Karpas-422 (cell line): ENCODE results near the gene CEP162. TPM values are rescaled to one million over a fixed set of nuclear protein-coding genes. Genes with fewer than 3 reads are reported as not detected.
"Not testable (repeated sequence)": the region's sequence is repeated elsewhere in the genome, so short reads cannot be mapped to it uniquely, and the experiment has no call there.

ENCODE experiments used
- DNase-seq: peaks from one replicate; pipeline ENCODE4 v3.0.0-alpha.2; 2015
- H2AFZ ChIP-seq: fragments of 200-600 bp; sonication (generic); 2 replicates; pipeline ENCODE4 v1.6.1; 2014; ENCODE audit warnings: antibody characterized with exemption, low read length, mixed read lengths
- H3K27ac ChIP-seq: fragments of 200-600 bp; sonication (generic); 2 replicates; pipeline ENCODE4 v1.5.1; 2014; ENCODE audit warnings: mild to moderate bottlenecking, low read length, moderate library complexity
- H3K27me3 ChIP-seq: fragments of 200-600 bp; sonication (generic); 2 replicates; pipeline ENCODE4 v1.6.1; 2014; ENCODE audit warnings: low read length, mixed read lengths
- H3K36me3 ChIP-seq: fragments of 200-600 bp; sonication (generic); 2 replicates; pipeline ENCODE4 v1.6.1; 2014; ENCODE audit warnings: low read length, mixed read lengths; ENCODE audit not compliant: insufficient read depth
- H3K4me1 ChIP-seq: fragments of 200-600 bp; sonication (generic); 2 replicates; pipeline ENCODE4 v1.6.1; 2014; ENCODE audit warnings: mild to moderate bottlenecking, low read length, mixed read lengths
- H3K4me2 ChIP-seq: fragments of 200-600 bp; sonication (generic); 2 replicates; pipeline ENCODE4 v1.6.1; 2014; ENCODE audit warnings: low read length, low read depth, mild to moderate bottlenecking; ENCODE audit not compliant: poor library complexity, severe bottlenecking
- H3K4me3 ChIP-seq: fragments of 200-600 bp; sonication (generic); 2 replicates; pipeline ENCODE4 v1.5.1; 2014; ENCODE audit warnings: mild to moderate bottlenecking, antibody characterized with exemption, low read length, mixed read lengths
- H3K79me2 ChIP-seq: fragments of 200-600 bp; sonication (generic); 2 replicates; pipeline ENCODE4 v1.6.1; 2014; ENCODE audit warnings: mild to moderate bottlenecking, low read length, mixed read lengths
- H3K9ac ChIP-seq: fragments of 200-600 bp; sonication (generic); 2 replicates; pipeline ENCODE4 v1.6.0; 2014; ENCODE audit warnings: low read length
- H3K9me2 ChIP-seq: fragments of 200-600 bp; sonication (generic), shearing (Covaris generic); replicated peaks from 2 replicates; pipeline ENCODE4 v1.6.0; 2014; ENCODE audit warnings: mild to moderate bottlenecking, low read length, moderate library complexity; ENCODE audit not compliant: insufficient read depth
- H3K9me3 ChIP-seq: fragments of 300-700, 200-600 bp; sonication (generic); 2 replicates; pipeline ENCODE4 v1.6.1; 2014; ENCODE audit warnings: low read length, mixed read lengths
- H4K20me1 ChIP-seq: fragments of 200-600 bp; sonication (generic); 2 replicates; pipeline ENCODE4 v1.6.1; 2014; ENCODE audit warnings: mild to moderate bottlenecking, antibody characterized with exemption, low read length, low read depth; ENCODE audit not compliant: insufficient read depth
- total RNA-seq: library from RNA; depleted of rRNA; stranded (reverse); fragments of >200 nt; shearing (Covaris generic); gene quantifications from 2 replicates; pipeline ENCODE4 v1.2.3, GENCODE V29; 2014; ENCODE audit warnings: low replicate concordance

CEP162 gene
- total RNA-seq, 1 experiment from 2014 or later: 7.5 TPM

- Histone ChIP-seq H3K9ac (no peak overlapping the region), H3K4me2 (no peak overlapping the region), H3K27ac (no peak overlapping the region), H3K4me1 (peaks cover 8% of the 10 kb centered on the region), H2AFZ (no peak overlapping the region), H3K79me2 (no peaks in the 10 kb centered on the region), H3K9me2 (no peaks in the 10 kb centered on the region), H3K36me3 (no peaks in the 10 kb centered on the region), H3K4me3 (no peak overlapping the region), H4K20me1 (no peaks in the 10 kb centered on the region), H3K9me3 (no peaks in the 10 kb centered on the region), H3K27me3 (no peaks in the 10 kb centered on the region)
- DNase-seq: no peak
These were observed 137.9 kb downstream of the CEP162 start for GRCh38 chr6:84089552-84089951.

- no peak overlapping the region for H3K4me2 ChIP-seq
- no peak for DNase-seq
- no peaks in the 10 kb centered on the region for H3K9me3 ChIP-seq
- no peak overlapping the region for H3K4me3 ChIP-seq
- H3K27ac ChIP-seq: no peak overlapping the region
- no peaks in the 10 kb centered on the region for H4K20me1 ChIP-seq
- H3K79me2 ChIP-seq: no peaks in the 10 kb centered on the region
- peaks cover 8% of the 10 kb centered on the region for H3K4me1 ChIP-seq
- no peaks in the 10 kb centered on the region for H3K9me2 ChIP-seq
- H2AFZ ChIP-seq: no peak overlapping the region
- no peak overlapping the region for H3K9ac ChIP-seq
- H3K36me3 ChIP-seq: no peaks in the 10 kb centered on the region
- no peaks in the 10 kb centered on the region for H3K27me3 ChIP-seq
These were observed 138.4 kb downstream of the CEP162 start for GRCh38 chr6:84089081-84089480.

- Histone ChIP-seq H4K20me1 (no peaks in the 10 kb centered on the region), H3K9me2 (no peaks in the 10 kb centered on the region), H3K4me1 (no peaks in the 10 kb centered on the region), H3K9ac (no peak overlapping the region), H3K4me3 (no peak overlapping the region), H3K36me3 (no peaks in the 10 kb centered on the region), H3K27me3 (no peaks in the 10 kb centered on the region), H3K79me2 (no peaks in the 10 kb centered on the region), H3K9me3 (no peaks in the 10 kb centered on the region), H2AFZ (no peak overlapping the region), H3K27ac (no peak overlapping the region), H3K4me2 (no peak overlapping the region)
- DNase-seq: no peak
These were observed 140.7 kb downstream of the CEP162 start for GRCh38 chr6:84086545-84087429.

GRCh38 chr6:84086056-84086455 is 141.4 kb downstream of the CEP162 start:
- no peaks in the 10 kb centered on the region for H3K9me2 ChIP-seq
- no peaks in the 10 kb centered on the region for H3K27me3 ChIP-seq
- H3K4me3 ChIP-seq: no peak overlapping the region
- no peak overlapping the region for H2AFZ ChIP-seq
- H3K4me2 ChIP-seq: no peak overlapping the region
- H3K79me2 ChIP-seq: no peaks in the 10 kb centered on the region
- no peak overlapping the region for H3K9ac ChIP-seq
- no peaks in the 10 kb centered on the region for H4K20me1 ChIP-seq
- DNase-seq: no peak
- no peaks in the 10 kb centered on the region for H3K9me3 ChIP-seq
- no peaks in the 10 kb centered on the region for H3K36me3 ChIP-seq
- no peaks in the 10 kb centered on the region for H3K4me1 ChIP-seq
- H3K27ac ChIP-seq: no peak overlapping the region

GRCh38 chr6:84084705-84085104 is 142.7 kb downstream of the CEP162 start:
- not testable (repeated sequence) for H2AFZ ChIP-seq, H3K4me2 ChIP-seq, H3K79me2 ChIP-seq, H3K9me2 ChIP-seq, H3K9me3 ChIP-seq, H3K9ac ChIP-seq, H3K27me3 ChIP-seq, H3K4me1 ChIP-seq, H3K36me3 ChIP-seq, H4K20me1 ChIP-seq, DNase-seq, H3K4me3 ChIP-seq, H3K27ac ChIP-seq

- Histone ChIP-seq H4K20me1 (no peaks in the 10 kb centered on the region), H2AFZ (no peak overlapping the region), H3K27ac (no peak overlapping the region), H3K9me2 (no peaks in the 10 kb centered on the region), H3K9ac (no peak overlapping the region), H3K27me3 (no peaks in the 10 kb centered on the region; the same call in 1 of the 2 replicates), H3K36me3 (no peaks in the 10 kb centered on the region), H3K4me3 (no peak overlapping the region), H3K4me1 (no peaks in the 10 kb centered on the region), H3K4me2 (no peak overlapping the region), H3K9me3 (no peaks in the 10 kb centered on the region), H3K79me2 (no peaks in the 10 kb centered on the region)
- DNase-seq: no peak
These were observed 144.7 kb downstream of the CEP162 start for GRCh38 chr6:84082689-84083265.

- no peaks in the 10 kb centered on the region for H3K9me2 ChIP-seq
- no peak overlapping the region for H3K4me2 ChIP-seq
- no peaks in the 10 kb centered on the region for H3K36me3 ChIP-seq
- H3K4me1 ChIP-seq: no peaks in the 10 kb centered on the region
- no peaks in the 10 kb centered on the region; the same call in 1 of the 2 replicates for H3K27me3 ChIP-seq
- no peak for DNase-seq
- H4K20me1 ChIP-seq: no peaks in the 10 kb centered on the region
- no peaks in the 10 kb centered on the region for H3K79me2 ChIP-seq
- no peak overlapping the region for H3K9ac ChIP-seq
- H3K9me3 ChIP-seq: no peaks in the 10 kb centered on the region
- H3K4me3 ChIP-seq: no peak overlapping the region
- H2AFZ ChIP-seq: no peak overlapping the region
- H3K27ac ChIP-seq: no peak overlapping the region
These were observed 146.2 kb downstream of the CEP162 start for GRCh38 chr6:84081222-84081621.

- H3K9me3 ChIP-seq: no peaks in the 10 kb centered on the region
- no peaks in the 10 kb centered on the region for H4K20me1 ChIP-seq
- H3K9ac ChIP-seq: no peak overlapping the region
- no peaks in the 10 kb centered on the region for H3K79me2 ChIP-seq
- no peak overlapping the region for H2AFZ ChIP-seq
- H3K4me3 ChIP-seq: no peak overlapping the region
- no peaks in the 10 kb centered on the region for H3K9me2 ChIP-seq
- no peaks in the 10 kb centered on the region; the same call in 1 of the 2 replicates for H3K4me1 ChIP-seq
- no peak overlapping the region for H3K4me2 ChIP-seq
- DNase-seq: no peak
- no peaks in the 10 kb centered on the region for H3K36me3 ChIP-seq
- H3K27me3 ChIP-seq: no peaks in the 10 kb centered on the region; the same call in 1 of the 2 replicates
- no peak overlapping the region for H3K27ac ChIP-seq
These were observed 149.1 kb downstream of the CEP162 start for GRCh38 chr6:84078335-84078734.
